Endometrial microvascular endothelial cells (primary cell): ENCODE measurements around the gene PAH. TPM values are rescaled to one million over a fixed set of nuclear protein-coding genes. Genes with fewer than 3 reads are reported as not detected.

ENCODE experiments used
- in situ Hi-C: cut with HindIII; loops from 2 replicates; pipeline ENCODE4 v1.10.0; 2017; ENCODE audit warnings: low sequenced_read_pairs, low pct_unique_long_range_greater_than_20kb; ENCODE audit errors: inconsistent ontology term
- total RNA-seq: library from RNA; depleted of rRNA; stranded (reverse); fragments of >200 nt; gene quantifications from one replicate; pipeline ENCODE4 v1.2.3, GENCODE V29; 2015; ENCODE audit errors: inconsistent ontology term

PAH gene
- total RNA-seq, 1 donor from 2014 or later: not detected

DNA sequence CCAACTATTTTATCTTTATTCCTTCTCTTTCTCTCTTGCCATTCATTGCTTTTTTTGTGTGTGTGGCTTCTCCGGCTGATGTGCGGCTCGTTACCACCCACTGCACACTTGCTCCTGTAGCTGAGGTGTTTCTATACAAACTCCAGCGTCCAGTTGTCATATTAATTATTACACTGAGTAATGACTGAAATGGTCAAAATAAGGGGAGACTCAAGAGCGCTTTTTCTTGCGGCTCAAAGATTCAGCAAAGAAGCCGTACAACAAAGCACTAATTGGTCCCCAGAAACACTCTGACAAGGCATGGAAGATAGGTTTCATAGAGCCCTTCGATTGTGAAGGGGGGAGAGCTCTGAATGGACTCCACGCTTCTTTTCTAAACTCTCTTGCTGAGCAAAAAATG lies 34.8 kb upstream of the PAH start:
- in situ Hi-C loops: no loop called here

DNA sequence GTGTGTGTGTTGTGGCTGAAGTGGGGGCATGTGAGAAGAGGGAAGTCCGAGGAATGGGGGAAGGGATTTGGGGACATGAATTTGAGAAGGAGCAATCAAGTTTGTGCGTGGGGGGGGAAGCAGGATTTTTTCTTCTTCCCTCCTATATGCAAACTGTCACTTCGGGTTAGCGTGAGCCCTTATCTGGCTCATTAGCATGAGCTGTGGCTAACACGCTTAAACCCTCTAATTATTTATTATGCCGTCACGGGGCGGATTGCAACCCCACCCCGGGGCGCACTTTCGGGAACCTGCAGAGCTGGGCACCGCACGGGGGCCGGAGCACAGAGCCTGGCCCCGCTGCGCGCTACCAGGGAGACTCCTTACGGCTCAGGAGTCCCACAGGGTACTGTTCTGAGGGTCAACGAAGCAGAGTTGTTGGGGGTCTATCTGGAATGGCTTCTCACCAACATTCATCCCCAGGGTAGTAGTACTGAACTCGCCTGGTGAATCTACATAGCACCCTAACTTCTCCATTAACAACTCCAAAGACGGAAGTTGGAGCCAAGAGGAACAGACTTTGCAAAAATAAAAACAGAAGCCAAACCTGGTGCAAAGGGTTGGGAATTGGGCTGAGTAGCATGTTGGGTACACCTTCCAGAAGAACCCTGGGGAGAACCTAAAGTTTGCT lies 34.0 kb upstream of the PAH start:
- in situ Hi-C loops: no loop called here

DNA sequence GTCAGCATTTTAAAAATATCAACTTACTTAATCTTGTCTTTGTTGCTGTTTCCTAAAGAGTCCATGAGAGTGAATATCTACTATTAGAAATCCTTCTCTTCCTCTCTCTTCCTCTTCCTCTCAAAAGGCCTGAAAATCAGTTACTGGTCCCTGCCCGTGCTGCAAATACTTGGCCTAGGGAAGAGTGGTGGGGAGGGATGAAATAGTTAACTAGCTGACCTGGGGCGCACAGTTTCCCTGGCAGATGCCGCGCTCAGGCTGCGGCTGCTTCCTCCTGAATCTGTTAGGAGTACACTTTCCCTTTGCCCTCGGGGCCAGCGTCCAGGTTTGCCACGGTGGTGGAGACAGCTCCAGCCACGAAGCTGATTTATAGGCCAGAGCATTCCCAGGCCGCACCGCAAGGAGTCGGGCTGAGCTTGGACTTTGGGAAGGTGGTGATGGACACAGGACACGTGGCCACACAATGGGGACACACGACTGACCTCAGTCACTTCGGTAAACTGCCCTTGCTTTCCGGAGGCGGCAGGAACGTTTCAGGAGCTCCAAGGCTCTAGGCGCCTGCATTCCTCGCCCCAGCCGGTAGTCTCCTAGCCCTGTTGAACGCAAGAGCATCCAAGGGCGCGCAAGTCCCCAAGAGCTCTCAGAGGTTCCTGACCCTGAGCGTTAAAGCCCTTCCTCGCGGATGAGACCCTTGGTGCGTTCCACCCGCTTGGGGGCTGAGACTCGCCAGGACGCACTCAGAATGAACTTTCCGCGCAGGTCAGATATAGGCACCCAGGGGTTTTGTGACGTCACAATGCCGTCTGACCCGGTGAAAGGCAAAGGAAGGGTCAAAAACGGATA lies 33.3 kb upstream of the PAH start:
- in situ Hi-C loops: no loop called here

DNA sequence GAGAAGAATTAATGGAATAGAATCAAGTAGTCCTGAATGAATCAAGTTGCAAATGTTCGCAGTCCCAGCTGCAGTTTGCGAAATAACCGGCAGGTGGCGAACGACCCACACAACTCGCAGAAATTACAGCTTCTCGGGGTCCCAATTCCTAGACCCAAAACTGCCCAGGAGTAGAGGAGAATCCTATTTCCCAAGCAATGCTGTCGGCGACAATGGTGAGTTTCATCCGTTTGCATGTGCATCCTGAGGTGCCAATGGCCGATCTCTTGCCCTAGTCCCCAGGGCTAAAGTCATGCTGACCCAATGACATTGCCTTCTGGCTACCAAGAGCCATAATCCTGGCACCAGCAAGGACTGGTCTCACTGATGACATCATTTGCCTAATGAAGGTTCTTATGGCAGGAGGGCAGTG lies 31.9 kb upstream of the PAH start:
- in situ Hi-C loops: no loop called here

DNA sequence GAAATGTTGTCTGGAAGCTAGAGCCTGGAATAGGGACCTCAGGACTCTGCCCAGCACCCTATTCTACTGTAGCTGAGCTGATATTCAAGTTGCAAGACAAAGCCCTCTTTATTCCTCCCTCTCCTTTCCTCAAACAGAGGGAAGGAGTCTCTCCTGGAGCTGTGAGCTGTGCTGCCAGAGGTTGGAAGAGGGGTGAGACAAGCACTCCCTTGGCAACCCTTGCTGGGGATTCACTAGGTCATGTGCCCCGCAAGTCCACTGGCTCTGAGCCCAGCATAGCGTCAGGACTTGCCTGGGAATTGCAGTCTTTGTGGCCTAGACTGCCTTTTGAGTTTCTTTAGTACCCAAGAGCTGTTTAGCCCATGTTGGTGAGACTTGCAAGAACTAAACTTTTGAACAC lies 29.0 kb upstream of the PAH start:
- in situ Hi-C loops: no loop called here

DNA sequence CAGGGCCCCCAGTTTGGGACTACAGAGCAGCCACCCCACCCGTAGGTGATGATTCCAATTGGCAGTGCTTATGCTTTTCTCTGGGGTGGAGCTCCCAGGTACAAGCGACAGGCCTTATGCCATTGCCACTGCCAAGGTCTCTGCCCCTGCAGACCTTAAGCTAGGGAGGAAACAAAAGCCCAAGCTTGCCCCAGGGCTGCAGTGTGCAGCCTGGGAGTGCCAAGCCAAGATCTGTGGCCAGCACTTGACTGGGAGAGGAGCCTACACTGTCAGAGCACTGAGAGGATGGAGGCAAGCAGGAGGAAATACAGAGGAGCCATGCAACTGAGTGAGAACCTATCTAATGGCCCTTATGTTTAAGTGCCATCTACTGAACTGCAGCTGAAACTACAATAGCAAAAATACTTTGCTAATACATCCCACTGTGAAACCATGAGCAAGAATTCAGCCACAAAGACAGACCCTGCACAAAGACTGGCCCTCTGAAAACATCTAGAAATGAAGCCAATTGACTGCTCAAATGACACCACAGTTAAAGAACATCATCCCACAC lies 22.7 kb upstream of the PAH start:
- in situ Hi-C loops: no loop called here

DNA sequence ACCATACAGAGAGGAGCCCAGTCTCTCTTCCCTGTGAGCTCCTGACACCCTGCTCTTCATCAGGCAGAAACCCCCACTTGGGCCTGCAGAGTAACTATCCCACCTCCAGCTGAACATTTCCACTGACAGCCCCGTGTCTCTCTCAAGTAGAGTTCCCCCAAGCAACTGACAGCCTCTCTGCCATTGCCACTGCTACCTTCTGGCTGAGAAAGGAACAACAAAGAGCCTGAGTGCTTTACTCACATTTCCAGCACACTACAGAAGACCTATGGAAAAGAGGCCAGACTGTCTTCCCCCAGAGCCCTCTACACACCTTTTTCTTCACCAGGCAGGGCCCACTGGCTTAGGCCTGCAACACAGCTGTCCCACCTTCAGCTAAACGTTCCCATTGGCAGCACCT lies 22.0 kb upstream of the PAH start:
- in situ Hi-C loops: no loop called here

DNA sequence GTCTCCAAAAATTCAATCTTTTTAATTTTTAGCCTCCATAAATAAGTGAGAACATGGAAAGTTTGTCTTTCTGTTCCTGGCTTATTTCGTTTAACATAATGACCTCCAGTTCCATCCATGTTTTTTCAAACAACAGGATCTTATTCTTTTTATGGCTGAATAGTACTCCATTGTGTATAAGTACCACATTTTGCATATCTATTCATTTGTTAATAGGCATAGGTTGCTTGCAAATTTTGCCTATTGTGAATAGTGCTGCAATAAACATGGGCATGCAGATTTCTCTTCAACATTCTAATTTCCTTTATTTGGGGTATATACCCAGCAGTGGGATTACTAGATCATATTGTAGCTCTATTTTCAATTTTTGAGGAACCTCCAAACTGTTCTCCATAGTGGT lies 16.1 kb upstream of the PAH start:
- in situ Hi-C loops: no loop called here

DNA sequence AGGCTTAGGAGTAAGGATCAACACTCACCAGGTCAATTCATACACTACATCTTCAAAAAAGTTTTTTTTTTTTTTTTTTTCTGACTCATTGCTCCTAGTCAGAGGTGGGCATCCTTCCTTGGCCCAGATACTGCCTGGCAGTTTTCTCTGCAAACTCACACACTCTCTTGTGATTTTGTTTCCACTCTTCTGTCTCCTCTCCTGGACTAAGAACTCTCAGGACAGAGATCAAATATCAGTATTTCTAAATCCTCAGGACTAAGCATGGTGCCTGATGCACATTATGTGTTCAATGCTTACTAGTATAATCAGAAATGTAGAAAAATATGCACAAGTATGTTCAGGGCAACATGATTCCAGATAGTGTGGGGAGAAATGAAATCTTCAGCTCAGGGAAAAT lies 10.2 kb upstream of the PAH start:
- in situ Hi-C loops: no loop called here

DNA sequence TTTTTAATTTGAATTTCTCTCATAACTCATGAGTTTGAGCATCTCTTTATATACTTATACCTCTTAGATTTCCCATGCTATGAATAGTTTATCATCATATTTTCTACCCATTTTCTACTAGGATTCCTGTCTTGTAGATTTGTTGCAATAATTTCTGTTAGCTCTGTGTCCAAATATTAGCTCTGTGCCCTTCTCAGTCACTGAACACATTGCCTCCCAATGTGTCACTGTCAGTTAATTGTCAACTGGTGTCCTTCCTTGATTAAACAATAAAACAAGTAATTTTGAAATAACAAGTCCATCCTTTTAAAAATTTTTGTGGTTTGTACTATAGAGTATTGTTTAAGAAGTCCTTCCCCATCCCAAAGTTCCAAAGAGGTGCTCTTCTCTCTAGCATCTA lies 4.2 kb upstream of the PAH start:
- in situ Hi-C loops: no loop called here

DNA sequence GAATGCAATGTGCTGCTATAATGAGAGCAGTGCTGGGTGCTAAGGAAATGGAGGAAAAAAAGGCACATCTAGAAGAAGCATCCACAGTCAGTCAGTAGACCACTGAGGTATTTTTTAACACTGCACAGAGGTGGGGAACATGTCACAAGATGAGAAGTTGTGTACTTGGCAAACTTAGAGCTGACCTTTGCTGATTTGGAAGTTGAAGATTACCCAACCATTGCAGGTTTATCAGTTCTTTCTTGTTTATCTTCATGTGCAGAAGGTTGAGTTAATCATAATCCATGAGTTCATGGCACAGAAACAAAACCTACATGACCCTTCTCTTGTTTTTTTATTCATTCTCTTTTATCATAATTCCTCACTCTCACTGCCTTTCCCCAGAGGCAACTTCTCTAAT lies 3.2 kb upstream of the PAH start:
- in situ Hi-C loops: no loop called here

DNA sequence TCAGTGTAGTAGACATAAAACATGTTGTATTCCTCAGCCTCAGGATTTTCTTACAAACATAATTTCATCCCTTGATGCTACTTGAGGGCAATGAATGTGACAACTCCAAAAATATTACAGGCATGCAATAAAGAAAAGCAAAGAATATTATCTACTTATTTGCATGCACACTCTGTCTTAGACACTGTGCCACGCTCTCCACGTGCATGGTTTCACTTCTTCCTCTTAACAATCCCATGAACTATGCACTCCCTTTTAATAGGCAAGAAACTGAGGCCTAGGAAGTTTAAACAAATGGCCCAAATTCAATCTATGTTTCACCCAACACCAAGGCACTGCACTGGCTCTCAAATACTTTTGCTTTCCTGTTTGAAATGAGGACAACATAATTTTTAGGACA lies 1.8 kb upstream of the PAH start:
- in situ Hi-C loops: no loop called here

DNA sequence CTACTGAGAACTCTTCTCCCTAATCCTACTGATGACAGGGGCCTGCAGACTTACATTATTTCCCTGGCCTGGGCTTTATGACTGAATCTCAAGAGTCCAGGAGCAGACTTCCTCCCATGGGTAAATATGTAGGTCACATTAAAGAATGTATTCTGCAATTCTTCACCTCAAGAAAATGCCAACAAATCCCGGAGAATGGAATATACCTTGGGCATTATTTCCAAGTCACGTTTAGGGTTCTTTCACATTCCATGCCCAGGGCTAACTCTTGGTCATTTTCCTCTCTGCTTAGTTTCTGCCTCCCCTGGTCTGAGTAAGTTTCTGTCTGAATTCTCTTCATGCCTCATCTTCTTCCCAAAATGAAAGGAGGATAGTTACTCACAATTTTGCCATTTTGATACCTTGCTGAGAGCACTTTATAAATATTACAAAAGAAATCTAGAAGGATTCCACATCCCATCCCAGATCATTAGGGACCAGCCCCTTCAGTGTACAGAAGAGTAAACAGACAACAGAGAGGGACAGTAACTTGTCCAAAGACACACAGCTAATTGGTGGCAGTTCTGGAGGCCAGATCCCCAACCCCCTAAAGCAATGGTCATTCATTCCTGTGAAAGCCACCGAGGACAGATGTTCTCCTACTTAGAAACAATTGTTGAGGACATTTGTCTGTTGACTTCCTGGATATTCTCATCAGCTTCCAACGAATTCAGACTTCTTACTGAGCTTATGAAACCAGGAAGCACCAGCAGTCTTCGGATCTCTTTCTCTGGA lies 605 bp downstream of the PAH start:
- in situ Hi-C loops: no loop called here

DNA sequence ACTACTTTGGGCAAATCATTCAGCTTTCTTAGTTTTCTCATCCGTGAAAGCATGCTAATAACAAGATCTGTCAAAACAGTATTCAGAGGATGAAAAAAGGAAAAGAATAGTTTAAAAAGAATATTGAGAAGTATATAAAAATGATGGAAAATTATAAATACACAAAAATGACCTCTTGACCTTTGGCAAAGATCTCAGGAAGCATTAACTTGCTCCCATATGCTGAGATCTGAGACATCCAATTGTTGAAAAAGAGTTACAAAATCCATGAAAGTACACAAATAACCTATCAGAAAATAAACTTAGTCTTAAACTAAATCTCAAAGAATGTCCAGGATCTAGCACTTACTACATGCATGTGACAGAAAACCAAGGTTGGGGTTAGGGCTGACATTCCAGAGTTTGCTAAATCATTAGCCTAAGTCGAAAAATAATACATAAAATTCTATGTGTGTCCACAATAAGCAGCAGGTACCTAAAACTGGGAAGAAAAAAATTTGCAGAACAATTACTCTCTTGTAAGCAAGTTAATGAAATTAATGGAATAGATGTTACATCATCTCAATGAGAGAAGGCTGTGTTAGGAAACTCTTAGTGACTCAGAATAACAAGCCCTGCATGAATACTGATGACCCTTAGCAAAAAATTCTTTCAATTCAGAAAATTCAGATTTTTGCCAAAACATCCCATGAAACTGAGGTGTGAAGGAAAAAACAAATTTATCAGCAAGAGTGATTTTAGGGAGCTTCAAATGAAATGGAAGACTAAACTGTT lies 3.4 kb downstream of the PAH start:
- in situ Hi-C loops: no loop called here

DNA sequence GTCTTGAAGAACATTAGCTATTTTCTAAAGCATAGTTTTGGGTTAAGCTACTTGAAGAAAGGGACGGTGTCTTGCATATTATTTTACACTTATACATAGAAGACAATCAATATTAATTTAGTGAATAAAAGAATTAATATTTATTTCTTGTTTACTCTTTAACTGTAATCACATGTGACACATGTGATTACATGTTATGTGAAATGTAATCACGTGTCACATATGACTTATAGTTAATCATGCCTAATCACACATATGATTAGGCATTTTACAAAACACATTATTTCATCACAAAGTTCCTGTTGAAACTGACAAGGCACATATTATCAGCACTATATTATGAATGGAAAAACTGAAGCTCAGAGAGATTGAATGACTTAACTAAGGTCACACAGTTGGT lies 4.8 kb downstream of the PAH start:
- in situ Hi-C loops: no loop called here

DNA sequence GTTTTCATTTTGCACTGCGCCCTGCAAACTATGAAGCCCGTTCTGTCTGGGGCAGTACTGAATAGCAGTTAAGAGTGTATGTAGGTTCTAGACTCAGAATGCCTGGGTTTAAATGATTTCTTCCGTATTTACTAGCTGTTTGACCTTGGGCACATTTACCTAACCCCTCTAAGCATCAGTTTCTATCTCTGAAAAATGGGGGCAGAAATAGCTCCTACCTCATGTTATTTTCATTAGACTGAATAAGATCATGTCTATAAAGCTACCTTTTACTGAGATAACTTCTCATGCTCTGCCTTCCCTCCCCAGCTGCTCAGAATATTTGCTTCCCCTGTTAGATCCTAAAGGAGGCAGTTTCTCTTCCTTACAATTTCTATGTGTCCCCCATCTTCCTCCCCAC lies 5.7 kb downstream of the PAH start:
- in situ Hi-C loops: no loop called here

DNA sequence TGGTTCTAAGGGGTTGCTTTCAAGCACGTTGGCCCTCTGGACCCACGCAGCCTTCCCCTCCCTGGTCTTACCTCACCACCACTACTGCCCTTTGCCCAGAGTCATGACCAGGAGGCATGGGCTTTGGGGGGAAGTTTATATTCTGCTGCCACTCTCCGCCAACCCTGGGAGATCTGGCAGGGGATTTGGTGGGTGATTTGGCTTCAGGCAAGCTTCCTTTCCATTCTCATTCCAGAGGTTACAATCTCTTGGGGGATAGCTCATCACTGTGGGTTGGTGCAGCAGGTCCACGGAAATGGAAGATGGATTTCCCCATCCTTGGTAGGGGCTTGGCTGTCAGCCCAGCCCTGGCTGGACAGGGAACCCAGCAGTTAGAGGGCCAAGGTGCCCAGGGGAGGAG lies 6.3 kb downstream of the PAH start:
- in situ Hi-C loops: no loop called here

DNA sequence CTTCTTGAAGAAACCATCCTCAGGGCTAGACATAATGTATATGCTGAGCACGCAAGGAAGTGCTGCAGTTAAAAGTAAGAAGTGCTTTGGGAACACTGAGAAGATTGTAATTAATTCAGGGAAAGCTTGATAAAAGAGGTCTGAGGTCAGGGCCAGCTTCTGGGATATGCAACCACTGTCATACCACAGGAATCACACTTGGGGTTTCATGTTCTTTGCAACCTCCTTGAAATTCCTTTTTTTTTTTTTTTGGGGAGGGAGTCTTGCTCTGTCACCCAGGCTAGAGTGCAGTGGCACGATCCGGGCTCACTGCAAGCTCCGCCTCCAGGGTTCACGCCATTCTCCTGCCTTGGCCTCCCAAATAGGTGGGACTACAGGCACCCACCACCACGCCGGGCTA lies 6.9 kb downstream of the PAH start:
- in situ Hi-C loops: no loop called here

DNA sequence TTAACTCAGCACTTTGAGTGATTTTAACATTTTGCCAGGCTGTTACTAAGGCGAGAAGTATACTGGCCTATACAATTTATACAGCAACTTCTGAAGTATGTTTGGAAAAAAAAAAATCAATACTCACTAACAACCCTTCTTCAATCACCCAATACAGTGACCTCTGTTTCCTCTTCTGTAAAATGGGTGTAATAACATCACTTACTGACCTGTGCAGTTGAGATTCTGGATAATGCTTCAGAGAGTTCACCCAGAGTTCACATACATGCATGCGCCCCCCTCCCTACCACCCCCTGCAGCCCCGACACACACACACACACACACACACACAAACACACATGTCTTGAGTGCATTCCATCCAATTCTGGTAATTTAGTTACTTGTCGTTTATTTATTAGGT lies 9.1 kb downstream of the PAH start:
- in situ Hi-C loops: no loop called here
